ENCODE results near the gene TRMT1L.

Gene TRMT1L

DNA sequence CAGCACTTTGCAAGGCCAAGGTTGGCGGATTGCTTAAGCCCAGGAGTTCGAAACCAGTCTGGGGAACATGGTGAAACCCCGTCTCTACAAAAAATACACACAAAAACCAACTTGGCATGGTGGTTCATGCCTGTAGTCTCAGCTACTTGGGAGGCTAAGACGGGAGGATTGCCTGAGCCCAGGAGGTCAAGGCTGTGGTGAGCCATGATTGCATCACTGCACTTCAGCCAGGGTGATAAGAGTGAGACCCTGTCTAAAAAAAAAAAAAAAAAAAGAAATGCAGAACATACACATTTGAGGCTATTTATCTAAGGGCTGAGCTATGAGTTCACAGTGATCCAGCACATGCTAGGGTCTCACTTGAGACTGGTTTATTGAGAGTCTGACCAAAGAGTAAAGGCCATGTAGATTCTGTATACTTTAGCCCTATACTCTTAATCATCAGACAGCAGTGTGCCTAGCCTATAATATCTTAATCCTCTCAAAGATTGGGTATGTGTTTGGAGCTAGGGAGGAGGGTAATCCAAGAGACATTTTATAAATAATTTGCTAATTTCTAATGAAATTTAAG lies 87.5 kb downstream of the TRMT1L start:
- H3K4me3 ChIP-seq (ENCODE audit: low read length, poor library complexity, severe bottlenecking) = no peak overlapping the region
- peaks cover 40% of the 10 kb centered on the region for H3K4me1 ChIP-seq (ENCODE audit: insufficient read depth, low read length, poor library complexity, severe bottlenecking)
- no peaks in the 10 kb centered on the region for H3K9me2 ChIP-seq (replicated peaks; ENCODE audit: low read depth, low read length)
- H3K9me3 ChIP-seq (ENCODE audit: insufficient read depth, low read depth, low read length) = no peaks in the 10 kb centered on the region
- H3K36me3 ChIP-seq (ENCODE audit: insufficient read depth, low read length) = no peaks in the 10 kb centered on the region; the same call in 1 of the 2 replicates
- no peak overlapping the region for H3K4me2 ChIP-seq (ENCODE audit: low read depth, low read length, poor library complexity, severe bottlenecking)
- H3K27me3 ChIP-seq (ENCODE audit: insufficient read depth, low read length, poor library complexity, severe bottlenecking) = no peaks in the 10 kb centered on the region
- TF ChIP-seq EZH2phosphoT487 (IDR thresholded peaks at IDR 0.05; ENCODE audit: borderline replicate concordance) = no peak
- TF ChIP-seq, protein P1, sequence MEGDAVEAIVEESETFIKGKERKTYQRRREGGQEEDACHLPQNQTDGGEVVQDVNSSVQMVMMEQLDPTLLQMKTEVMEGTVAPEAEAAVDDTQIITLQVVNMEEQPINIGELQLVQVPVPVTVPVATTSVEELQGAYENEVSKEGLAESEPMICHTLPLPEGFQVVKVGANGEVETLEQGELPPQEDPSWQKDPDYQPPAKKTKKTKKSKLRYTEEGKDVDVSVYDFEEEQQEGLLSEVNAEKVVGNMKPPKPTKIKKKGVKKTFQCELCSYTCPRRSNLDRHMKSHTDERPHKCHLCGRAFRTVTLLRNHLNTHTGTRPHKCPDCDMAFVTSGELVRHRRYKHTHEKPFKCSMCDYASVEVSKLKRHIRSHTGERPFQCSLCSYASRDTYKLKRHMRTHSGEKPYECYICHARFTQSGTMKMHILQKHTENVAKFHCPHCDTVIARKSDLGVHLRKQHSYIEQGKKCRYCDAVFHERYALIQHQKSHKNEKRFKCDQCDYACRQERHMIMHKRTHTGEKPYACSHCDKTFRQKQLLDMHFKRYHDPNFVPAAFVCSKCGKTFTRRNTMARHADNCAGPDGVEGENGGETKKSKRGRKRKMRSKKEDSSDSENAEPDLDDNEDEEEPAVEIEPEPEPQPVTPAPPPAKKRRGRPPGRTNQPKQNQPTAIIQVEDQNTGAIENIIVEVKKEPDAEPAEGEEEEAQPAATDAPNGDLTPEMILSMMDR (conservative IDR thresholded peaks at IDR 0.05; ENCODE audit: low read length) = no peak
- H3K79me2 ChIP-seq (ENCODE audit: insufficient read depth, low read length) = peaks cover 97% of the 10 kb centered on the region
- H3F3A ChIP-seq (ENCODE audit: low read depth) = peaks cover 4% of the 10 kb centered on the region; the same call in 1 of the 2 replicates
- peaks cover 48% of the 10 kb centered on the region for H4K20me1 ChIP-seq (ENCODE audit: insufficient read depth, low read length, poor library complexity, severe bottlenecking)
- H2AFZ ChIP-seq (ENCODE audit: low read length) = no peak overlapping the region
- no peak overlapping the region for H3K9ac ChIP-seq (ENCODE audit: low read depth, low read length, poor library complexity, severe bottlenecking)

DNA sequence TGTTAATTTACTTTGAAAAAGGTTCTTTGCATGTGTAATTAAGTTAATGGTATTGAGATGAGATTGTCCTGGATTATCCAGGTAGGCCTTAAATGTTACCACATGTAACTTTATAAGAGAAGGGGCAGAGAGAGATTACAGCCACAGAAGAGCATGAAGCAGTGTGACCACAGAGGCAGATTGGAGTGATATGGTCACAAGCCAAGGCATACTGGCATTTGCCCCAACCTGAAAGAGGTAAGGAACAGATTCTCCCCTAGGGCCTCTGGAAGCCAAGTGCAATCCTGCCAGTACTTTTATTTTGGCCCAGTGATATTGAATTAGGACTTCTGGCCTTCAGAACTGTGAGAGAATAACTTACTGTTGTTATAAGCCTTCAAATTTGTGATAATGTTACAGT lies 88.4 kb downstream of the TRMT1L start:
- Histone ChIP-seq H3K4me3 (ENCODE audit: low read length, poor library complexity, severe bottlenecking) (no peak overlapping the region), H3K79me2 (ENCODE audit: insufficient read depth, low read length) (peaks cover 97% of the 10 kb centered on the region), H3K9me3 (ENCODE audit: insufficient read depth, low read depth, low read length) (no peaks in the 10 kb centered on the region), H3K27me3 (ENCODE audit: insufficient read depth, low read length, poor library complexity, severe bottlenecking) (no peaks in the 10 kb centered on the region), H2AFZ (ENCODE audit: low read length) (no peak overlapping the region), H3K4me2 (ENCODE audit: low read depth, low read length, poor library complexity, severe bottlenecking) (peak overlapping the region; percentile 46), H4K20me1 (ENCODE audit: insufficient read depth, low read length, poor library complexity, severe bottlenecking) (peaks cover 47% of the 10 kb centered on the region), H3K4me1 (ENCODE audit: insufficient read depth, low read length, poor library complexity, severe bottlenecking) (peaks cover 34% of the 10 kb centered on the region), H3K9me2 (replicated peaks; ENCODE audit: low read depth, low read length) (no peaks in the 10 kb centered on the region), H3F3A (ENCODE audit: low read depth) (peaks cover 4% of the 10 kb centered on the region; the same call in 1 of the 2 replicates), H3K9ac (ENCODE audit: low read depth, low read length, poor library complexity, severe bottlenecking) (no peak overlapping the region), H3K36me3 (ENCODE audit: insufficient read depth, low read length) (no peaks in the 10 kb centered on the region; the same call in 1 of the 2 replicates)
- TF ChIP-seq EZH2phosphoT487 (IDR thresholded peaks at IDR 0.05; ENCODE audit: borderline replicate concordance) = no peak
